H9 (cell line): ENCODE measurements around the gene PDLIM7. TPM values are rescaled to one million over a fixed set of nuclear protein-coding genes. Genes with fewer than 3 reads are reported as not detected.

Experiments used
- DNase-seq: peaks from one replicate; pipeline ENCODE4 v3.0.0-alpha.2; 2017
- H2AFZ ChIP-seq: one replicate; pipeline ENCODE4 v1.6.1; 2013; ENCODE audit warnings: mild to moderate bottlenecking, low read length, control low read depth, moderate library complexity
- H2AK5ac ChIP-seq: 2 replicates; pipeline ENCODE4 v1.6.1; 2013; ENCODE audit warnings: low read length, control low read depth, mixed read lengths; ENCODE audit not compliant: insufficient read length
- H2BK120ac ChIP-seq: one replicate; pipeline ENCODE4 v1.6.1; 2013; ENCODE audit warnings: low read depth, mild to moderate bottlenecking, low read length, control low read depth, inconsistent platforms; ENCODE audit not compliant: poor library complexity, severe bottlenecking
- H2BK12ac ChIP-seq: 2 replicates; pipeline ENCODE4 v1.6.1; 2013; ENCODE audit warnings: low read length, control low read depth, mixed read lengths, low read depth; ENCODE audit not compliant: insufficient read length
- H2BK15ac ChIP-seq: 2 replicates; pipeline ENCODE4 v1.6.1; 2013; ENCODE audit warnings: low read depth, low read length, control low read depth
- H2BK20ac ChIP-seq: one replicate; pipeline ENCODE4 v1.6.1; 2013; ENCODE audit warnings: low read depth, mild to moderate bottlenecking, low read length, control low read depth, inconsistent platforms; ENCODE audit not compliant: poor library complexity, severe bottlenecking
- H2BK5ac ChIP-seq: 2 replicates; pipeline ENCODE4 v1.6.1; 2013; ENCODE audit warnings: low read length, control low read depth, mixed read lengths; ENCODE audit not compliant: insufficient read length
- H3K14ac ChIP-seq: 2 replicates; pipeline ENCODE4 v1.6.1; 2013; ENCODE audit warnings: low read length, control low read depth; ENCODE audit not compliant: insufficient read depth
- H3K18ac ChIP-seq: 2 replicates; pipeline ENCODE4 v1.6.1; 2013; ENCODE audit warnings: low read depth, mild to moderate bottlenecking, mixed read lengths, low read length, control low read depth; ENCODE audit not compliant: insufficient read length
- H3K23ac ChIP-seq: 2 replicates; pipeline ENCODE4 v1.6.1; 2013; ENCODE audit warnings: low read length, control low read depth, mixed read lengths, low read depth; ENCODE audit not compliant: insufficient read length
- H3K23me2 ChIP-seq: 2 replicates; pipeline ENCODE4 v1.6.1; 2013; ENCODE audit warnings: low read depth, mild to moderate bottlenecking, mixed read lengths, low read length, control low read depth; ENCODE audit not compliant: insufficient read length, poor library complexity, severe bottlenecking
- H3K27ac ChIP-seq: 2 replicates; pipeline ENCODE4 v1.5.1; 2013; ENCODE audit warnings: low read length, control low read depth, mixed read lengths, low read depth; ENCODE audit not compliant: insufficient read length
- H3K27me3 ChIP-seq: 2 replicates; pipeline ENCODE4 v1.6.1; 2013; ENCODE audit warnings: low read length, control low read depth, inconsistent platforms; ENCODE audit not compliant: insufficient read depth
- H3K4ac ChIP-seq: 2 replicates; pipeline ENCODE4 v1.6.1; 2013; ENCODE audit warnings: low read depth, mild to moderate bottlenecking, control low read depth, inconsistent platforms, low read length, moderate library complexity
- H3K4me1 ChIP-seq: 2 replicates; pipeline ENCODE4 v1.6.1; 2013; ENCODE audit warnings: low read length, control low read depth, inconsistent platforms; ENCODE audit not compliant: insufficient read depth
- H3K4me2 ChIP-seq: 2 replicates; pipeline ENCODE4 v1.6.1; 2013; ENCODE audit warnings: low read length, control low read depth, mixed read lengths; ENCODE audit not compliant: insufficient read length, insufficient read depth
- H3K56ac ChIP-seq: 2 replicates; pipeline ENCODE4 v1.6.1; 2013; ENCODE audit warnings: low read depth, mild to moderate bottlenecking, mixed read lengths, low read length, control low read depth; ENCODE audit not compliant: insufficient read length
- H3K79me1 ChIP-seq: 2 replicates; pipeline ENCODE4 v1.6.1; 2013; ENCODE audit warnings: low read depth, mild to moderate bottlenecking, moderate library complexity, low read length, control low read depth, inconsistent platforms; ENCODE audit not compliant: insufficient read depth, poor library complexity, severe bottlenecking
- H3K79me2 ChIP-seq: 2 replicates; pipeline ENCODE4 v1.6.1; 2013; ENCODE audit warnings: low read length, control low read depth, inconsistent platforms; ENCODE audit not compliant: insufficient read depth
- H3K9ac ChIP-seq: 2 replicates; pipeline ENCODE4 v1.6.1; 2013; ENCODE audit warnings: low read length, control low read depth, mixed read lengths; ENCODE audit not compliant: insufficient read length; ENCODE audit errors: extremely low read depth
- H3K9me3 ChIP-seq: one replicate; pipeline ENCODE4 v1.6.1; 2013; ENCODE audit warnings: low read depth, low read length, inconsistent platforms; ENCODE audit not compliant: control insufficient read depth
- H3T11ph ChIP-seq: one replicate; pipeline ENCODE4 v1.6.1; 2013; ENCODE audit warnings: mild to moderate bottlenecking, low read length, control low read depth, inconsistent platforms
- H4K20me1 ChIP-seq: one replicate; pipeline ENCODE4 v1.6.1; 2013; ENCODE audit not compliant: control insufficient read depth, insufficient read length, insufficient read depth
- H4K5ac ChIP-seq: 2 replicates; pipeline ENCODE4 v1.6.1; 2013; ENCODE audit warnings: low read depth, mild to moderate bottlenecking, mixed read lengths, low read length, control low read depth; ENCODE audit not compliant: insufficient read length
- H4K8ac ChIP-seq: replicated peaks from 2 replicates; pipeline ENCODE4 v1.6.1; 2013; ENCODE audit warnings: low read length, control low read depth, mixed read lengths, low read depth; ENCODE audit not compliant: insufficient read length
- H4K91ac ChIP-seq: 2 replicates; pipeline ENCODE4 v1.6.1; 2013; ENCODE audit warnings: low read depth, mild to moderate bottlenecking, moderate library complexity, mixed read lengths, low read length, control low read depth; ENCODE audit not compliant: insufficient read length
- H3K27ac Mint-ChIP-seq, 3 experiments: 2 replicates in 2 of 3; 3 replicates in 1 of 3; pipeline ENCODE4 v1.8.0; 2020 to 2021; ENCODE audit warnings: mixed read lengths in 3 of 3, mild to moderate bottlenecking in 1 of 3, moderate library complexity in 1 of 3
- H3K27me3 Mint-ChIP-seq: 2 replicates; pipeline ENCODE4 v1.8.0; 2021; ENCODE audit warnings: low read depth, mild to moderate bottlenecking, moderate library complexity, mixed read lengths
- H3K36me3 Mint-ChIP-seq, 3 experiments: 2 replicates in 2 of 3; 3 replicates in 1 of 3; pipeline ENCODE4 v1.8.0; 2020 to 2021; ENCODE audit warnings: low read depth in 3 of 3, mixed read lengths in 3 of 3; ENCODE audit not compliant: insufficient read depth in 1 of 3
- H3K4me1 Mint-ChIP-seq, 2 experiments: 2 replicates each; pipeline ENCODE4 v1.8.0; 2020; ENCODE audit warnings: mixed read lengths in 2 of 2
- H3K4me3 Mint-ChIP-seq, 2 experiments: 2 replicates in 1 of 2; 3 replicates in 1 of 2; pipeline ENCODE4 v1.8.0; 2020 to 2021; ENCODE audit warnings: mild to moderate bottlenecking in 2 of 2, mixed read lengths in 2 of 2, moderate library complexity in 1 of 2
- H3K9me3 Mint-ChIP-seq, 2 experiments: 2 replicates in 1 of 2; 3 replicates in 1 of 2; pipeline ENCODE4 v1.8.0; 2020; ENCODE audit warnings: mild to moderate bottlenecking in 2 of 2, mixed read lengths in 2 of 2, moderate library complexity in 1 of 2
- CTCF ChIP-seq: fragments of 200-600 bp; sonication (generic); conservative IDR thresholded peaks from 3 replicates; pipeline ENCODE4 v1.8.0; 2021; ENCODE audit warnings: antibody characterized with exemption, mild to moderate bottlenecking
- WGBS: extraction: QIAGEN DNeasy Blood & Tissue Kit; methylation state at CpG from one replicate; pipeline ENCODE4 v1.1.7; 2013; ENCODE audit warnings: missing lambda C conversion rate, low lambda C conversion rate, mixed read lengths; ENCODE audit not compliant: insufficient read length; ENCODE audit errors: extremely low coverage; 5-methylcytosine and 5-hydroxymethylcytosine counted together
- total RNA-seq: library from RNA; stranded (reverse); gene quantifications from 2 replicates; pipeline ENCODE4 v1.2.1, GENCODE V29; 2021

The PDLIM7 gene
- total RNA-seq, 1 experiment from 2014 or later = 137 TPM

GRCh38 chr5:177444106-177445051 is 53.0 kb downstream of the PDLIM7 start:
- H3K14ac ChIP-seq = no peak overlapping the region
- no peak overlapping the region for H3K56ac ChIP-seq
- TF ChIP-seq CTCF = no peak
- Mint-ChIP-seq H3K27ac (peak overlapping the region in 1 of 3 experiments; percentile 39; a peak in 1 of 7 replicates), H3K4me3 (peak overlapping the region; percentile 12 to 15), H3K36me3 (peaks cover 8 to 22% (median 15%) of the 10 kb centered on the region in 3 experiments), H3K4me1 (peaks cover 49 to 50% of the 10 kb centered on the region in 2 experiments), H3K9me3 (peaks cover 0 to 3% of the 10 kb centered on the region in 2 experiments; a peak in 1 of 5 replicates), H3K27me3 (peaks cover 23% of the 10 kb centered on the region)
- no peak overlapping the region for H3K9ac ChIP-seq
- no peak overlapping the region for H2AFZ ChIP-seq
- no peak overlapping the region for H3K4me2 ChIP-seq
- H3T11ph ChIP-seq = no peak overlapping the region
- H3K27ac ChIP-seq = no peak overlapping the region
- H2AK5ac ChIP-seq = no peak overlapping the region
- H2BK5ac ChIP-seq = no peak overlapping the region
- peaks cover 7% of the 10 kb centered on the region for H3K23me2 ChIP-seq
- H3K79me1 ChIP-seq = no peaks in the 10 kb centered on the region
- no peaks in the 10 kb centered on the region; the same call in 1 of the 2 replicates for H3K4me1 ChIP-seq
- no peak overlapping the region for H2BK20ac ChIP-seq
- H3K23ac ChIP-seq = no peak overlapping the region
- H3K27me3 ChIP-seq = no peaks in the 10 kb centered on the region; the same call in 1 of the 2 replicates
- H2BK12ac ChIP-seq = no peak overlapping the region
- no peak overlapping the region for H4K8ac ChIP-seq
- no peak overlapping the region for H2BK15ac ChIP-seq
- H3K9me3 ChIP-seq = no peaks in the 10 kb centered on the region
- no peaks in the 10 kb centered on the region for H4K20me1 ChIP-seq
- H3K79me2 ChIP-seq = no peaks in the 10 kb centered on the region
- no peak for DNase-seq
- no peak overlapping the region for H3K18ac ChIP-seq
- H2BK120ac ChIP-seq = no peak overlapping the region
- WGBS = no CpG with 5 or more reads among the region's 7 CpGs
- no peak overlapping the region for H4K5ac ChIP-seq
- H4K91ac ChIP-seq = no peak overlapping the region
- H3K4ac ChIP-seq = no peak overlapping the region
